Bronchial epithelial cell (primary cell): ENCODE measurements around the gene TCERG1L. TPM values are rescaled to one million over a fixed set of nuclear protein-coding genes. Genes with fewer than 3 reads are reported as not detected.
"Not testable (repeated sequence)": the region's sequence is repeated elsewhere in the genome, so short reads cannot be mapped to it uniquely, and the experiment has no call there.

Experiments used
- DNase-seq: peaks from one replicate; pipeline ENCODE4 v3.0.0-alpha.2; 2010; ENCODE audit warnings: low read depth
- FAIRE-seq: peaks from 2 replicates; lab custom pipeline; 2011; peaks lifted over from hg19 to GRCh38; lab: Jason Lieb, UNC
- H3K27me3 ChIP-seq: 2 replicates; pipeline ENCODE4 v1.5.1; 2011; ENCODE audit warnings: low read length; ENCODE audit not compliant: control insufficient read depth, insufficient read depth
- H3K36me3 ChIP-seq: 2 replicates; pipeline ENCODE4 v1.5.1; 2011; ENCODE audit warnings: low read length; ENCODE audit not compliant: control insufficient read depth, insufficient read depth
- H3K4me3 ChIP-seq: 2 replicates; pipeline ENCODE4 v1.5.1; 2011; ENCODE audit warnings: mild to moderate bottlenecking, low read depth, low read length, control low read depth
- total RNA-seq: library from RNA; depleted of rRNA; stranded (reverse); fragments of >200 nt; gene quantifications from 2 replicates; pipeline ENCODE4 v1.2.1, GENCODE V29; 2014
- TF ChIP-seq, protein P1 (sequence below): IDR thresholded peaks from 2 replicates; pipeline ENCODE4 v1.5.1; 2011; ENCODE audit warnings: mild to moderate bottlenecking, moderate library complexity, low read length, control low read depth, inconsistent platforms; ENCODE audit not compliant: insufficient read depth, severe bottlenecking

TCERG1L gene
- total RNA-seq, 1 donor from 2014 or later, result not detected

DNA sequence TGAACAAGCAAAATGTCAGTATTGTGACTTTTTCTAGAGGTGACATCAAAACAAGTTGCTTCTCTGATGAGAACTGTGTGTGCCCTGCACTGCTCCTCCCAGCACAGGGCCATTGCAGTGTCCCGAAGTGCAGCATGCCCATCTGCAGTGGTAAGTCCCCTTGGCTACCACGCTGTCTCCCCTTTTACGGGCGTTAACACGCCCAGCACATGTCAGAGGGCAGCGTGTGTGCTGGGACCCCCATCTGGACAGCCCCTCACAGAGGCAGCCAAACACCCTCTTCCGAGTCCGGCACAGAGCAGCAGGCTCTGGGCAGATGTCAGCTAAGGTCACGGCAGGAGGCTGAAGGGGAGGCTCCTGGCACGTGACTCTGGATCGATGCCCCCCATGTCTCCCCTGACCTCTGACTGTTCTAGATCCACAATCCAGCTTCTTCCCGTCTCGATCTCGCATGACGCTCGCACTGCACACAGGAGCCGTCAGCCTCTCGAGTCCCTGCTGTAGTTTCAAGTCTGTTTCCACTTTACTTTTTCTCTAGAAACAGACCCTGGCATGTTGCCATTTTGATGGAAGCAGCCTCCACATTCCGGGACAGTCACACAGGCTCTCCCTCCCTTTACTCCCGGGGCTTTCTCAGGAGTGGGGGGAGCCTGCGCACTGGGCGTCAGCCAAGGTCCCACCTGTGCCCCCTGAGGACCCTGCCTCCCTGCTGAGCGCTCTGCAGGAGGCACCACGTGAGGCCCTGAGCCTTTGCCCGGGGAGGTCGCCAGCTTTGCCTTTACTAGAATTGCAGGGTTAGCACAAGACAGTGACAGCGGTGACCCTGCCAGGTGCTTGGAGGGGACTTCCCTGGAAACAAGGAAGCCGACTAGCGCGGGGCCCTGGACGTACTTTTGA, 133.8 kb downstream of the TCERG1L start:
- DNase-seq (no peak), FAIRE-seq (no peak)
- TF ChIP-seq, protein P1, sequence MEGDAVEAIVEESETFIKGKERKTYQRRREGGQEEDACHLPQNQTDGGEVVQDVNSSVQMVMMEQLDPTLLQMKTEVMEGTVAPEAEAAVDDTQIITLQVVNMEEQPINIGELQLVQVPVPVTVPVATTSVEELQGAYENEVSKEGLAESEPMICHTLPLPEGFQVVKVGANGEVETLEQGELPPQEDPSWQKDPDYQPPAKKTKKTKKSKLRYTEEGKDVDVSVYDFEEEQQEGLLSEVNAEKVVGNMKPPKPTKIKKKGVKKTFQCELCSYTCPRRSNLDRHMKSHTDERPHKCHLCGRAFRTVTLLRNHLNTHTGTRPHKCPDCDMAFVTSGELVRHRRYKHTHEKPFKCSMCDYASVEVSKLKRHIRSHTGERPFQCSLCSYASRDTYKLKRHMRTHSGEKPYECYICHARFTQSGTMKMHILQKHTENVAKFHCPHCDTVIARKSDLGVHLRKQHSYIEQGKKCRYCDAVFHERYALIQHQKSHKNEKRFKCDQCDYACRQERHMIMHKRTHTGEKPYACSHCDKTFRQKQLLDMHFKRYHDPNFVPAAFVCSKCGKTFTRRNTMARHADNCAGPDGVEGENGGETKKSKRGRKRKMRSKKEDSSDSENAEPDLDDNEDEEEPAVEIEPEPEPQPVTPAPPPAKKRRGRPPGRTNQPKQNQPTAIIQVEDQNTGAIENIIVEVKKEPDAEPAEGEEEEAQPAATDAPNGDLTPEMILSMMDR, result no peak
- Histone ChIP-seq H3K27me3 (no peaks in the 10 kb centered on the region), H3K4me3 (no peak overlapping the region), H3K36me3 (no peaks in the 10 kb centered on the region)

DNA sequence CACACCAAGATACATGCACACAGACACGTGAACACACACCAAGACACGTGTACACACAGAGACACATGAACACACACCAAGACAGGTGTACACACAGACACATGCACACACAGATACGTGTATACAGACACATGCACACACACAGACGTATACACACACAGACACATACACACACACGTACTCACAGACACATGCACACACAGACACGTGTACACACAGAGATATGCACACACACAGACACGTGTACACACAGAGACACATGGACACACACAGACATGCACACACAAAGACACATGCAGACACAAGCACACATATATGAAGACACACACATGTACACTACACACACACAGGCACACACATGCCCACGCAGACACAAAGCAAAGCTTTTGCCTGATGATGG, 134.6 kb downstream of the TCERG1L start:
- FAIRE-seq, result no peak
- TF ChIP-seq, protein P1, result no peak
- Histone ChIP-seq H3K4me3 (no peak overlapping the region), H3K27me3 (no peaks in the 10 kb centered on the region), H3K36me3 (no peaks in the 10 kb centered on the region)
- no peak for DNase-seq

DNA sequence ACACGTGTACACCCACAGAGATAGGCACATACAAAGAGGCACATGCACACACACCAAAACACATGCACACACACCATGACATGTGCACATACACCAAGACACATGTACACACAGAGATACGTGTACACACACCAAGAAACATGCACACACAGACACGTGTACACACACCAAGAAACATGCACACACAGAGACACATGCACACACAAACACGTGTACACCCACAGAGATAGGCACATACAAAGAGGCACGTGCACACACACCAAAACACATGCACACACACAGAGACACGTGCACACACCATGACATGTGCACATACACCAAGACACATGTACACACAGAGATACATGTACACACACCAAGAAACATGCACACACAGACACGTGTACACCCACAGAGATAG, 135.2 kb downstream of the TCERG1L start:
- FAIRE-seq, result peak; percentile 100

GRCh38 chr10:131175891-131176290, 135.6 kb downstream of the TCERG1L start:
- DNase-seq, result no peak
- FAIRE-seq, result no peak
- Histone ChIP-seq H3K27me3 (no peaks in the 10 kb centered on the region), H3K36me3 (no peaks in the 10 kb centered on the region), H3K4me3 (no peak overlapping the region)
- TF ChIP-seq, protein P1, result no peak

More for the DNA sequence above, 135.2 kb downstream of the TCERG1L start:
- H3K4me3 ChIP-seq, DNase-seq, H3K36me3 ChIP-seq, H3K27me3 ChIP-seq: not testable (repeated sequence)

- DNase-seq, result no peak
- H3K27me3 ChIP-seq, result no peaks in the 10 kb centered on the region
- H3K36me3 ChIP-seq, result no peaks in the 10 kb centered on the region
- FAIRE-seq, result no peak
- TF ChIP-seq, protein P1, result no peak
- no peak overlapping the region for H3K4me3 ChIP-seq
Measured at GRCh38 chr10:131174651-131175540, 136.6 kb downstream of the TCERG1L start.

GRCh38 chr10:131174211-131174565, 137.3 kb downstream of the TCERG1L start:
- TF ChIP-seq, protein P1, result no peak
- no peak for DNase-seq
- H3K36me3 ChIP-seq, result no peaks in the 10 kb centered on the region

More at GRCh38 chr10:131174211-131174565, 137.3 kb downstream of the TCERG1L start:
- H3K4me3 ChIP-seq, result no peak overlapping the region
- H3K27me3 ChIP-seq, result no peaks in the 10 kb centered on the region
- FAIRE-seq, result no peak
